Activated CD8-positive, alpha-beta memory T cell treated with anti-CD3 and anti-CD28 coated beads for 36 hours (primary cell): ENCODE results near the gene ACAA2. TPM values are rescaled to one million over a fixed set of nuclear protein-coding genes. Genes with fewer than 3 reads are reported as not detected.

Source experiments
- CTCF ChIA-PET: fragments of 350-600 bp; sonication (Branson Sonifier 250); formaldehyde crosslinking; loops from one replicate; lab custom pipeline; 2021; ENCODE audit warnings: antibody characterized with exemption; lab: Charles Lee
- POLR2A ChIA-PET: fragments of 350-600 bp; sonication (Branson Sonifier 250); formaldehyde crosslinking; loops from one replicate; lab custom pipeline; 2021; ENCODE audit warnings: antibody characterized with exemption; lab: Charles Lee
- total RNA-seq, 2 experiments: library from RNA; stranded (reverse); gene quantifications; one replicate each; pipeline ENCODE4 v1.2.3, GENCODE V29; 2021

Gene ACAA2, protein sequence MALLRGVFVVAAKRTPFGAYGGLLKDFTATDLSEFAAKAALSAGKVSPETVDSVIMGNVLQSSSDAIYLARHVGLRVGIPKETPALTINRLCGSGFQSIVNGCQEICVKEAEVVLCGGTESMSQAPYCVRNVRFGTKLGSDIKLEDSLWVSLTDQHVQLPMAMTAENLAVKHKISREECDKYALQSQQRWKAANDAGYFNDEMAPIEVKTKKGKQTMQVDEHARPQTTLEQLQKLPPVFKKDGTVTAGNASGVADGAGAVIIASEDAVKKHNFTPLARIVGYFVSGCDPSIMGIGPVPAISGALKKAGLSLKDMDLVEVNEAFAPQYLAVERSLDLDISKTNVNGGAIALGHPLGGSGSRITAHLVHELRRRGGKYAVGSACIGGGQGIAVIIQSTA
- total RNA-seq = 10 to 100 TPM; 79.9 to 80.3 TPM

DNA sequence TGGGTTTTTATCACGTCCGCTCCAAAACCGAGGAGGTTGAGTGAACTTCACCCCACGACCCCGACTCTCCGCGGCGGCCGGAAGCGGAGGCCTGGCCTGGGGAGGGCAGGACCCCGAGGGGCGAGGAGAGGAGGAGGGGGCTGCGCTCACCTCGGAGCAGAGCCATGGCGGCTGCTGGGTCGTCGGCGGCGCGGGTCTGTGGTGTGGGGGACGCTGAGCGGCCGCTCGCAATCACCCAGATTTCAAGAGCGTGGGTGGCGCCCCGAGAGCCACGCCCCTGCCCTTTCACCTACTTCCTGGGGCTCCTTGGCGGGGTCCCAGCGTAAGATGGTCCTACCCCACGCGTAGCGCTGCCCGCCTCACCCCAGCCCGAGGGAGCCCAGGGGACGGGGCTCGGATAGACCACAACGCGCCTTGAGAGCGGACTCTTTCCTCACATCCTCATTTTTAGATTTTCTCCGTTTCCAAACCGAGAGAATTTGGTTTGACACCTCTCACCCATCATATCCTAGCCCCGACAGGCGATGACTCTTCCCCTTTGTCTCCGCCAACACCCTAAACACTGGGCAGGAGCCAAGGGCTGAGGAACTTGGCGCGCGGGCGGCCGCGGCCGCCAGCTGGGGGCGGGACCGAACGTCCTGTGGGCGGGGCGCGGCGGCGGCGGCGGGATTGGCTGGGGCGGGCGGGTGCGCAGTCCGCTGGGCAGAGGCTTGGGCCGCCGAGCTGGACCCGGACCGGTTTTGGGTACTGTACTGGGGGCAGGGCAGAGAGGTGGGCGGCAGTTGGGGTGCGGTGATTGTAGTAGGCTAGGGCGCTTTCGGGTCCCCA is at the start of gene ACAA2:
Gene ACAA2 (minus strand): TSS at position 215 of the 828 bp plus-strand sequence. CDS start 49 bp downstream, at position 166.
- ChIA-PET CTCF (interaction anchor here (0.6 to 1.0 kb wide), 2 partner anchors 44 to 544 kb away, joined by 3 read pairs; no protein-coding TSS in a partner anchor), POLR2A (interaction anchor here (1.0 kb wide), 1 partner anchor 326 kb away, joined by 3 read pairs; the partner anchor contains the start of gene C18orf32)

DNA sequence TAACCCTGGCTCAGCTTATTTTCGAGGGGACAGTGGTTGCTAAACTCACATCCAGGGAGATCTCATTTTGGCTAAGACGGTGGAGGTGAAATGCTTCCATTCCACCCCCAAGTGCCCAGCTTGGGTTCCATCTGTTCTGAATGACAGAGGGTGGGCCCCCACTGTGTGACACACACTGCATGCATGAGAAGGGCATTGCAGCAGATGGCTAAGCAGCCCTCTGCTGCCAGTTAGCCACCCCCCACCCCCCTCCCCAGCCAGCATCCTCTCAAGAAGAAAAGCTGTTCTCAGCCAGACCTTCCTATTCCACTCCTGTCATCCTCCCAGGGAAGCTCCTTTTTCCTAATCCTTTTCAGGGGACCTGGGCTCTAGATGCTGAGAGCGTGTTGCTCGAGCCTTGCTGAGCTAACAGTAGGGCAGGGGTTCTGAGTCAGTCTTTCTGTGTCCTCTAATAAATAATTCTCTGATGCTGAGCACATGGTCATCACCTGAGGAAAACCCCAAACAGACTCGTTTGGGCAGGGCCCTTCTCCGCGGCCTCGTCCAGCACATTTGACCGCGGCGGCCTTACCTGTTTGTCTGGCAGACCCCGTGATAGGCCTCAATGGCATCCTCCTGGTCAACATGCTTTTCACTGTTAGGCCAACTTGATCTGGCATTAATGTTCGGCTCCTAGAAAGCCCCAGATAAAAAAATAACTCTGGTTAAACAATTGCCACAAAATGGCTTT is 49.5 kb upstream of the ACAA2 start:
- ChIA-PET CTCF (interaction anchor here (0.6 to 6.9 kb wide), 2 partner anchors 290 to 353 kb away, joined by 4 to 53 read pairs; no protein-coding TSS in a partner anchor), POLR2A (no interaction called here)

DNA sequence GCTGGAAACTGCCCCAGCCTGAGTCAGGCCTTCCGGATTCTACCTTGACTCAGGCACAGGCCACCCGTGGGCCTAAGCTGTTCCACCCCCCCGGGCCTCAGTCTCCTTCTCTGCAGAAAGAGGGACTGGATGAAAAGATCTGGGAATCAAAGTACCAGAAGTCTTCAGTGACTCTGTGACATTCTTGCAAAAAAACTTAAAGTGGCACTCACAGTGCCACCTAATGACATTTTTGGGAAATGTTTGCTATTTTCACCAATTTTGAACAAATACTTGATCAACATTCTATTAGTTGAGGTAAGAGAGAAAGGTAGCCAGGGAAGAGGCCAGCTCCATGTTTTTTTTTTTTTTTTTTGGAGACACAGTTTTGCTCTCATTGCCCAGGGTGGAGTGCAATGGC is 48.3 kb upstream of the ACAA2 start:
- ChIA-PET POLR2A (no interaction called here), CTCF (interaction anchor here (0.7 to 6.9 kb wide), 5 partner anchors 9 to 351 kb away, joined by 3 to 53 read pairs (median 3); no protein-coding TSS in a partner anchor)

- ChIA-PET POLR2A (no interaction called here), CTCF (interaction anchor here (0.6 to 6.9 kb wide), 4 partner anchors 19 to 349 kb away, joined by 3 to 53 read pairs (median 4); no protein-coding TSS in a partner anchor)
Observed at GRCh38 chr18:49859725-49860124, 46.4 kb upstream of the ACAA2 start.

DNA sequence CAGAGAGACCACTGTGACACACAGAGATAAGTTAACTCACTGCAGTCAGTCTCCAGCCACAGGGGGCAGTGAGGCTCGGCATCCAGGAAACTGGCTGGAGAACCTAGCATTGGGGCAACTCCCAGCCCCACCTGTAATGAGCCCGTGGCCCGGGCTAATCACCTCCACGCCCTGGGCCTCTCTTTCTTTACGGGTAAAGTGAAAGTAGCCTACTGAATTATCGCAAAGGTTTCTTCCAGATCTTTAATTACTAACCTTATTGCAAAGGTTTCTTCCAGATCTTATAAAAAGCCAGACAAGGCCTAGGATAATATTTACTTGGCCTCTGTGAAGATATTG is 45.7 kb upstream of the ACAA2 start:
- ChIA-PET POLR2A (no interaction called here), CTCF (interaction anchor here (0.9 to 6.9 kb wide), 9 partner anchors 13 to 349 kb away, joined by 3 to 53 read pairs (median 4); no protein-coding TSS in a partner anchor)

DNA sequence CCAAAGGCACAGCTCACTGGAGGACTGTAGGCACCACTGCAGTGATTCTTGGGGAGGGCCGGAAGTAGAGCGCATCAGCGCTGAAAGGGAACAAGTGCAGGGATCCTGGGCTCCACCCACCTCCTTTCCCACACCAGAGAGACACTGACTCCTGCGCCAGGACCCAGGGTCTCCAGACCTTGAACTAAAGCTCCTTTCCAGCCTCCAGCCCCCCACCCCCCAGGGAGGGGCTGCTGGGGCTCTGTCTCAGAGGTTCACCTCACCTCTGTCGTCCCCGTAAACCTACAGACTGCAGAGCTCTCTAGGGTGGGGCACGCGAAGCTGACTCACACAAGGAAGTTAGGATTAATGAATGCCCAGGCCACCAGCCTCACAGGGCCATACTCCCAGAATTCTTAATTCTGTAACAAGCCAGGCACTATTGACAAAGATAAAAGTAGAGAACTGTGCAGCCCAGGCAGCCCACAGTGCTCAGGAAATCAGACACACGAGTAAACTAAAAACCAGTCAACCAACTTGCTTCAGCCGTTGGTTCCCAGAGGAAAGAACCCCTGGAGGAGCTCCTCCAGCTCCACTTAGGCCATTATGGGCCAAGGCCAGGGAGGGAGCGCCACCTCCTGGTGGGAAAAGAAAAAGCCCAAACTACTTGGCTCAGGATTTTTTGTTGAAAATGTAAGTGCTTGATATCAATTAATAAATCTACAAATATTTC is 45.1 kb upstream of the ACAA2 start:
- POLR2A ChIA-PET = no interaction called here

GRCh38 chr18:49857708-49858107 is 44.4 kb upstream of the ACAA2 start:
- POLR2A ChIA-PET = no interaction called here
- CTCF ChIA-PET = interaction anchor here (0.6 to 6.9 kb wide), 8 partner anchors 9 to 347 kb away, joined by 3 to 53 read pairs (median 3); no protein-coding TSS in a partner anchor

More for the DNA sequence above, 45.1 kb upstream of the ACAA2 start:
- CTCF ChIA-PET = interaction anchor here (0.6 to 6.9 kb wide), 11 partner anchors 9 to 348 kb away, joined by 3 to 53 read pairs (median 4); no protein-coding TSS in a partner anchor

DNA sequence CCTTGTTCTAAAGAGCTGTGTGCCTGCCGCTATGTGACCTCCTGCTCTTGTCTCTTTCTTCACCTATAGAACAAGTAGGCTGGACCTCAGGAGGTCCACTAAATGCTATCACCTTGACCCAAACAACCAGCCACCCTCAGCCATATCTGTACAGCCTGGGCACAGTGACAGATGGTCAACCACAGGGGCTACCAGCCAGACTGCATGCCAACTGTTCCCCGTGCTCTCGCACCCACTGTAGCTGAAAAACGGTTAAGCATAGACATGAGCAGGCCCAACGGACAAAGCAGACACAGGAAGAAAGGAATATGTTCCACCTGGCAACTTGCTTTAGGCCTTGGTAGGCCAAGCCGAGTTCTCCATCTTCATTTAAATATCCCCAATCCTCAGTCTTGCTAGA is 43.2 kb upstream of the ACAA2 start:
- CTCF ChIA-PET = interaction anchor here (0.9 to 6.9 kb wide), 2 partner anchors 346 kb away, joined by 4 to 53 read pairs; no protein-coding TSS in a partner anchor

GRCh38 chr18:49855711-49856415 is 42.5 kb upstream of the ACAA2 start:
- ChIA-PET POLR2A (no interaction called here), CTCF (interaction anchor here (0.9 kb wide), 1 partner anchor 345 kb away, joined by 4 read pairs; no protein-coding TSS in a partner anchor)

More for the DNA sequence above, 43.2 kb upstream of the ACAA2 start:
- POLR2A ChIA-PET = no interaction called here

DNA sequence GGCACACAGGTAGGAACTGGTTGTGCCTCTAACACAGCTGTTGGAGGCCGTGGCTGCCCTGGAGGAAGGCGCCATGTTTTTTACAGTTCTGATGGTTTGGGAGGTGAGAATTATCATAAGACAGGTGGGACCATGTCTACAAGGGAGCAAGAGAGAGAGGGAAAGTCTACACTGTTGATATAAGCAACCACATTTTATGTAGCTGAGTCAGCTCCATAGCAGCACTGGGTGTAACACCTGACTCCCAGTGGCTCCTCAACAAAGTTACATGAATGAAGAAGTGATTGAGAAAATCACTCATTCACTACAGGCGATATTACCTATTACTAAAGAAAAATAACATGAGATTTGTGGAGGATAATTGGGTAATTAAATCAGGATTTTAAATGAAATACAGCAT is 41.3 kb upstream of the ACAA2 start:
- POLR2A ChIA-PET = no interaction called here
- CTCF ChIA-PET = no interaction called here

- ChIA-PET POLR2A (no interaction called here), CTCF (no interaction called here)
Observed at GRCh38 chr18:49853436-49853835, 40.1 kb upstream of the ACAA2 start.

DNA sequence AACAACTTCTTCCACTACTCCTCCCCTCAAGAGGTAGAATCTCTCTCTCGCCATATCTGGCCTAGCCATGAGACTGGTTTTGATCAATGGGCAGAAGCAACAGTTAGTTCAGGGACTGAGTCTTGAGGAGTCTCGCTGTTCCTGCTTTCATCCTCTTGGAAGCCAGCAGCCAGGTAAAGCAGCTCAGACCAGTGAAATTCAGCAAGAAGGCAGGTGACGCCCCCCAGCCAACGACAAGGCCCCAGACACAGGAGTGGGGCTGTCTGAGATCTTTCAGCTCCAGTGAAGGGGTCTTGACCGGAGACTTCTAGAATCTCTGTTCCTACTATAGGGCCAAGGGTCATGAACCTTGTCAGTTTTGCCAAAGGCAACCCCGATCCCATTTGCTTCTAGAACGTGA is 39.7 kb upstream of the ACAA2 start:
- ChIA-PET CTCF (interaction anchor here (0.9 kb wide), 1 partner anchor 8 kb away, joined by 3 read pairs; no protein-coding TSS in a partner anchor), POLR2A (no interaction called here)

- POLR2A ChIA-PET = no interaction called here
- CTCF ChIA-PET = no interaction called here
Observed at GRCh38 chr18:49851624-49852023, 38.3 kb upstream of the ACAA2 start.

DNA sequence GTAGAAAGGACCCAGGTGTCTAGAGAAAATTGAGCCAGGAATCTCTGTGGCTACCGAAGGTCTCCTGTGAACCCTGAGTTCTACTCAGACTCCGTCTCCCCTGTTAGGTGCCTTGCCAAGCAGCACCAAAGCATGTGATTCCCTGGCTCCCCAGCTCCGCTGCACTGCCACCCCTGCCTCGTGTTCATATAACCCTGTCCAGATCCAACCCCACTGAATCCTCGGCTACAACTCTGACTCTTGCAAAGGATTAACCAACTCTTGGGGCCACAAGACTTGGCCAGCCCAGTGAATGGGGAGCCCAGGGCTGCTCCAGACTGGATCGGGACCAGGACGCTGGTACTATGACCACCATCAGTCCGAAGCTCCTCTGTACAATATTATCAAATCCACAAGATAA is 37.3 kb upstream of the ACAA2 start:
- POLR2A ChIA-PET = no interaction called here
- CTCF ChIA-PET = no interaction called here

DNA sequence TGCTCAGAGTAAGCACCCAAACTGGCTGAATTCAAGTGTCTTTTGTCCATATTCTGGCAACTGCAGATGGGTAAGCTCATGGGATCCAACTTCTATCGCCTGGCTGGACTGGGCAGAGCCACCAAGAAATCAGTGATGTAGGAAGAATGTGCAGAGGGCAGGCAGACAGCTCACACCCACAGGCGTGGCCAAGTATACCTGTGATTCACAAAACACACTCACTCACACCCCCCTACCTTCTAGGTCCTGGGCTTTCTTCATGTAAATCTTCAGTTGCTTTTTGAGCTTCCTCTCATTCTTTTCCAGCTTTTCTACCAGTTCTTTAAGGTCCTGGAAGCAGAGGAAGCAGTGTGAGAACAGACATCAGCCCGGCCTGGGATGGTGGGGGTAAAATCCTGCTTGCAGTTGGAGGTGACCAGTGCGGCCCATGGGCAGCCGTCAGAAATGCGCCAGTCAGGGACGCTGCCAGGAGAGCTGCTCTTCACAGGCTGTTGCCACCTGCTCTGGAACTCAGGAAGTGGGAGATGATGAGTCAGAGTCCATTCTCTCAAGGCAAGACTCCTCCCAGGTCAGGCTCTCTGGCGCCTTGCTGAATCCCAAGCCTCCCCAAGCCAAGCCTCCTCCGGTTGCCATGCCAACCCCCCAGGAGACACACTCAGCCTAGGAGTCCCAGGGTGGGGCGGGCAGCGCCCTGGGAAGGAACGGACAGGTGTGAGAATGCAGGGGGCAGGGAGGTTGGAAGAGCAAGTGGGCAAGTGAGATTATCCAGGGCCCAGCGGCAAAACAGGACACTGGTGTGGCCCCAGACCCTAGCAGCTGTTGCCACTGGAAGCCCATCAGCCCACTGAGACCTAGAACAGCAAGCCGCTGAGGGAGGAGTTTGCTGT is 36.2 kb upstream of the ACAA2 start:
- CTCF ChIA-PET = no interaction called here
- POLR2A ChIA-PET = no interaction called here

DNA sequence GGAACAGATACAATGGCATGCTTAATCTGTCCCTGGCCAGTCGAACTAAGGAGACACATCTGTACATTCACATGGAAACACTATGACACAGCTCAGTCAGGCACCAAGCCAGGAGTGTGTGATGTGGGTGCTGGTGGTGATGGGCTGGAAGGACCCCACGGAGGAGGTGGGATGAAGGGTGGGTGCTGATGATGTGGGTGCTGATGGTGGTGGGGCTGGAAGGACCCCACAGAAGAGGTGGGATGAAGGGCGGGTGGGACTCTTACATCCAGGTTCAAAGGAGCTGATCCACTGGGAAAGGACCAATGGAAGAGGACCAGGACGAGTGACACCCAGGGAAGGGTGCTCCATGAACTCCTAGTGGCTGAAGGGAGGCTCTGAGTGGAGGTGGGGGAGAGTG is 34.8 kb upstream of the ACAA2 start:
- CTCF ChIA-PET = no interaction called here

GRCh38 chr18:49847524-49847923 is 34.2 kb upstream of the ACAA2 start:
- ChIA-PET CTCF (no interaction called here), POLR2A (no interaction called here)

More for the DNA sequence above, 34.8 kb upstream of the ACAA2 start:
- POLR2A ChIA-PET = no interaction called here
